Stimulated activated CD8-positive, alpha-beta memory T cell treated with anti-CD3 and anti-CD28 coated beads, Interleukin-15, amount 100 ng/mL, for 1 hour (primary cell): ENCODE results near the gene NLRP12.
A peak's percentile ranks its signal among the peaks of the same experiment; 100 is the strongest.
"Not testable (repeated sequence)": the region's sequence is repeated elsewhere in the genome, so short reads cannot be mapped to it uniquely, and the experiment has no call there.

ENCODE experiments used
- DNase-seq: peaks from one replicate; pipeline ENCODE4 v3.0.0-alpha.2; 2020; ENCODE audit warnings: low read depth

NLRP12 gene

GRCh38 chr19:53781332-53781731, 42.8 kb downstream of the NLRP12 start:
- DNase-seq = not testable (repeated sequence)

DNA sequence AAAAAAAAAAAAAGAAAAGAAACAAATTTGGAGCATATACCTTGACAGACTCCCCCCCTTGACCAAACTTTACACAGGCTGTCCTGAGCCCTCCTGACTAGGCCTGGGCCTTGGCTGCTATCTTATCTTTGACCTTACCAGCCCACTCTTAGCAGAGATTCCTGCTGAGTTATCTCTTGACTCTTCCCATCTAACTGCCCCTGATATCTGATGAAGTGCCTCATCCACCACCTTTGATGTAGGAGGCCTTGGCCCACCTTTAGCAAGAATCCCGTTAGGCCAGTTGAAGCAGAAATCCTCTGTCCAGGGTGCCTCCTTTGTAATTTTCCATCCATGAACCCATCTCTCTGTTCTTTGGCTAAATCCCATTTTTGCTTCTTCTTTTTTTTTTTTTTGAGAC, 43.6 kb downstream of the NLRP12 start:
- DNase-seq = no peak

DNA sequence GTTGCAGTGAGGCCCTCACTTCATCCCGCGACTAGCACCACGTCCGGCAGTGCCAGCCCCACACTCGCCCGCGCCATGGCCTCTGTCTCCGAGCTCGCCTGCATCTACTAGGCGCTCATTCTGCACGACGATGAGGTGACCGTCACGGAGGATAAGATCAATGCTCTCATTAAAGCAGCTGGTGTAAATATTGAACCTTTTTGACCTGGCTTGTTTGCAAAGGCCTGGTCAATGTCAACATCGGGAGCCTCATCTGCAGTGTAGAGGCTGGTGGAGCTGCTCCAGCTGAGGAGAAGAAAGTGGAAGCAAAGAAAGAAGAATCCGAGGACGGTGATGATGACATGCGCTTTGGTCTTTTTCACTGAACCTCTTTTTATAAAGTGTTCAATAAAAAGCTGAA, 48.6 kb downstream of the NLRP12 start:
- no peak for DNase-seq

DNA sequence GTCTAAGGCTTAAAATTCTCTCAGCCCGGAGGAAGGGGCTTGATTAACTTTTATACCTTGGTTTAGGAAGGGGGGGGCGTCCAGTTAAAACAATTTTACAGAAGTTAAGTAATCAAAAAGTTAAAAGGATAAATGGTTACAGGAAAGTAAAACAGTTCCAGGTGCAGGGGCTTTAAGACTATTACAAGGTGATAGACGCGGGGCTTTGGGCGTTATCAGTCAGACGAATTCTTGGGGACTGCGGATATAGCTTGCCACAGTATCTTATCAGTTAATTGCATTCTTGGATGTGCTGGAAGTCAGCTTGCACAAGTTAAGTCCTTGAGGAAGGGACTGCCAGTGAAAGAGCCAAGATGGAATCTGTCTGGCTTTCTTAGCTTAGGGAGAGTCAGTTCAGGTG, 49.6 kb downstream of the NLRP12 start:
- DNase-seq = not testable (repeated sequence)

- DNase-seq = no peak
Observed at GRCh38 chr19:53773999-53774398, 50.1 kb downstream of the NLRP12 start.

DNA sequence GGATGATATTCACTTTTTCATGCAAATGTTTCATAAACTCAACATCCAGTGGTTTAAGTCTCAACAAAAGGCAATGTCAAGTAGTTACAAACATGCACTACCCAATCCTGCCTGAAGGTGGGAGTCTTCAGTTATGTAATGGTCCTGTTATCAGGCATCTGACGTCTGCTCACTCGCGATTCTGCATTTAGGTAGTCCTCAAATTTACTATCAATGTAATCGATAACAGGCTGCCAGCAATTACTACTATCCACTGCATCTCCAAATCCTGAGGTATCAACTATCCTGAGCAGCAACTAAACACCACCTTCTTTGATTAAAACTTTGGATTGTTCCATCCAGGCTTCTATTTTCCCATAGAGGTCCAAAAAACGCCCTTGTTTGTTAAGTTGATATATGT, 51.2 kb downstream of the NLRP12 start:
- peak; percentile 30 for DNase-seq

GRCh38 chr19:53771144-53771543, 53.0 kb downstream of the NLRP12 start:
- no peak for DNase-seq

DNA sequence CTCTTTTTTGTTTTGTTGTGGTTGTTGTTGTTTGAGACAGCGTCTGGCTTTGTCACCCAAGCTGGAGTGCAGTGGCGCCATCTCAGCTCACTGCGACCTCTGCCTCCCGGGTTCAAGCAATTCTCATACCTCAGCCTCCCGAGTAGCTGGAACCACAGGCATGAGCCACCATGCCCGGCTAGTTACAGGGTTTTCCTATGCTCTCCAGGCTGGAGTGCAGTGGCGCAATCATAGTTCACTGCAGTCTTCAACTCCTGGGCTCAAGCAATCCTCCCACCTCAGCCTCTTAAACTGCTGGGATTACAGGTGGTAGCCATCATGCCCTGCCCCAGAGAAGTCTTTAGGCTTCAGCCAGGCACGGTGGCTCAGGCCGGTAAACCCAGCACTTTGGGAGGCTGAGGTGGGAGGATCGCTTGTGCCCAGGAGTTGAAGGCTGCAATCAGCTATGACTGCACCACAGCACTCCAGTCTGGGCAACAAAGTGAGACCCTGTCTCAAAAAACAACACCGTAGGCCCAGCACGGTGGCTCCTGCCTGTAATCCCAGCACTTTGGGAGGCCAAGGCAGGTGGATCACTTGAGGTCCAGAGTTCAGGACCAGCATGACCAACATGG, 54.3 kb downstream of the NLRP12 start:
- not testable (repeated sequence) for DNase-seq

DNA sequence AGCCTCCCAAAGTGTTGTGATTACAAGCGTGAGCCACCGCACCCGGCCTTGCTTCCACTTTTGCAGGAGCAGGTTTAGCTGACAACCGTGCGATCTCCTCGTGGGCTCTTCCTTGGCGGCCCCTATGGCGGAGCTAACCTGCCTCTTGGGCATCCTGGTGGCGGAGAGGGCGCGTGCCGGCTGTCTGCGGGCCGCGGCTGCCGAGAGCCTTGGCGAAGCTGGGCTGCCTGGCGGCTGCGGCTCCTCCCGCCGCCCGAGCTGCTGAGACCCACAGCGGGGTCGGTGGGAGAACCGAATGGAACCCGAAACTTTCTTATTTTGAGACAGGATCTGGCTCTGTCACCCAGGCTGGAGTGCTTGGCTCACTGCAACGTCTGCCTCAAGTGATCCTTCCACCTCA, 55.7 kb downstream of the NLRP12 start:
- no peak for DNase-seq

GRCh38 chr19:53758991-53759390, 65.1 kb downstream of the NLRP12 start:
- DNase-seq = not testable (repeated sequence)
